SU-DHL-6 (cell line): ENCODE data around the gene IFNAR2.

ENCODE experiments used
- CTCF ChIP-seq: fragments of 200-600 bp; sonication (generic); IDR thresholded peaks from one replicate; pipeline ENCODE4 v1.5.1; 2017; ENCODE audit warnings: antibody characterized with exemption, mild to moderate bottlenecking, low read length, moderate library complexity; ENCODE audit not compliant: insufficient read depth, poor library complexity, severe bottlenecking
- EZH2phosphoT487 ChIP-seq: fragments of 200-600 bp; sonication (generic), shearing (Covaris generic); conservative IDR thresholded peaks from 2 replicates; pipeline ENCODE4 v1.6.1; 2018; ENCODE audit warnings: mild to moderate bottlenecking, antibody characterized with exemption, low read length, moderate library complexity, mixed read lengths

- TF ChIP-seq CTCF (no peak), EZH2phosphoT487 (no peak)
These were observed 38.6 kb downstream of the IFNAR2 start for GRCh38 chr21:33268393-33268736.
